Tibial nerve (tissue), 4 donors: Measurements from ENCODE around the gene COL4A2. TPM values are rescaled to one million over a fixed set of nuclear protein-coding genes. Genes with fewer than 3 reads are reported as not detected.

Experiments used
- DNase-seq, 2 donors: peaks; one replicate each; pipeline ENCODE4 v3.0.0-alpha.2; 2019; ENCODE audit warnings: low spot score in 2 of 2
- H3K27ac ChIP-seq, 4 donors: fragments of 200-600 bp; sonication (generic) in 3 of 4; one replicate each; pipeline ENCODE4 v1.5.1; 2017 to 2019; ENCODE audit warnings: mild to moderate bottlenecking in 1 of 4
- H3K27me3 ChIP-seq, 2 donors: fragments of 200-600 bp; sonication (generic) in 1 of 2; one replicate each; pipeline versions ENCODE4 v1.5.1 to v1.6.0; 2017 to 2019
- H3K36me3 ChIP-seq, 3 donors: fragments of 200-600 bp; sonication (generic); one replicate each; pipeline ENCODE4 v1.5.1; 2018 to 2019
- H3K4me1 ChIP-seq, 4 donors: fragments of 200-600 bp; sonication (generic) in 3 of 4; one replicate each; pipeline ENCODE4 v1.5.1; 2017 to 2019
- H3K4me3 ChIP-seq, 4 donors: fragments of 200-600 bp; sonication (generic) in 3 of 4; one replicate each; pipeline ENCODE4 v1.5.1; 2017 to 2019; ENCODE audit warnings: mild to moderate bottlenecking in 1 of 4, moderate library complexity in 1 of 4
- H3K9me3 ChIP-seq, 4 donors: fragments of 200-600 bp; sonication (generic) in 3 of 4; one replicate each; pipeline ENCODE4 v1.5.1; 2017 to 2019
- EP300 ChIP-seq, 2 donors: sonication (generic); formaldehyde crosslinking; IDR thresholded peaks; one replicate each; pipeline ENCODE4 v1.6.1; 2017; ENCODE audit warnings: antibody characterized with exemption in 2 of 2, mild to moderate bottlenecking in 1 of 2
- POLR2A ChIP-seq, 2 donors: fragments of 450-650 bp; IDR thresholded peaks; one replicate each; pipeline ENCODE4 v1.6.1; 2017; ENCODE audit warnings: antibody characterized with exemption in 2 of 2, mild to moderate bottlenecking in 2 of 2, moderate library complexity in 2 of 2
- WGBS, 2 donors: methylation state at CpG; one replicate each; pipeline ENCODE4 v1.1.5; 2018; 5-methylcytosine and 5-hydroxymethylcytosine counted together
- total RNA-seq, 4 donors: library from RNA; depleted of rRNA; stranded (reverse); fragments of >200 nt; gene quantifications; one replicate each; pipeline ENCODE4 v1.1.0, GENCODE V29; 2016
- TF ChIP-seq, protein P1 (sequence below), 5 experiments: fragments of 200-600 bp in 3 of 5; fragments of 450-650 bp in 2 of 5; sonication (generic) in 3 of 5; IDR thresholded peaks; one replicate each; pipeline ENCODE4 v1.5.1; 2016 to 2019; ENCODE audit warnings: antibody characterized with exemption in 5 of 5, mild to moderate bottlenecking in 3 of 5, moderate library complexity in 2 of 5

COL4A2 gene
- total RNA-seq, 4 donors from 2014 or later: 576 to 821 (median 658) TPM

DNA sequence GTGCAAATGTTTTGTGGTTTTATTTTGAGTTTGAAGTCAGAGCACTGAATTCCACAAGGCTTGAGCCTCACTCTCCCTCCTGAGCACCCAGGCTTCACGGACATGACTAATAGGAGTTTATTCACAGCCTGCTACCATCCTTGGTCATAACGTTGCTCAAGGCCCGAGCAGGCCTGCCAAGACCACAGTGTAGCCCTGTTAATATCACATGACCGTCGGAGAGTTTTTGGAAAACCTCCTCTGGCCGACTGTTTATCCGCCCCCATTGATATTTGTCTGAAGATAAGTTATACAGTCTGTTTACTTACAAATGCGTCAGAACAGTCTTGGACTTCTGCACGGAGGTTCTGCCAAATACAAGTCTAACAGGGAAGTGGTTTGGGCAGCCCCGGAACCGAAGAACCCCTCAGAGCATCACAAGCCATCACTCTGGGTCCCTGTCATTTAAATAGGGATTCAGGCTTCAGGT, 89.9 kb downstream of the COL4A2 start:
- peaks cover 0 to 98% (median 37%) of the 10 kb centered on the region in 4 donors for H3K4me1 ChIP-seq
- 13 to 17% methylated on average over 11 of the region's 11 CpGs for WGBS, 2 donors
- H3K36me3 ChIP-seq: no peaks in the 10 kb centered on the region
- no peaks in the 10 kb centered on the region for H3K9me3 ChIP-seq
- H3K27me3 ChIP-seq: no peaks in the 10 kb centered on the region
- DNase-seq: peak; percentile 87 to 91
- TF ChIP-seq, protein P1, sequence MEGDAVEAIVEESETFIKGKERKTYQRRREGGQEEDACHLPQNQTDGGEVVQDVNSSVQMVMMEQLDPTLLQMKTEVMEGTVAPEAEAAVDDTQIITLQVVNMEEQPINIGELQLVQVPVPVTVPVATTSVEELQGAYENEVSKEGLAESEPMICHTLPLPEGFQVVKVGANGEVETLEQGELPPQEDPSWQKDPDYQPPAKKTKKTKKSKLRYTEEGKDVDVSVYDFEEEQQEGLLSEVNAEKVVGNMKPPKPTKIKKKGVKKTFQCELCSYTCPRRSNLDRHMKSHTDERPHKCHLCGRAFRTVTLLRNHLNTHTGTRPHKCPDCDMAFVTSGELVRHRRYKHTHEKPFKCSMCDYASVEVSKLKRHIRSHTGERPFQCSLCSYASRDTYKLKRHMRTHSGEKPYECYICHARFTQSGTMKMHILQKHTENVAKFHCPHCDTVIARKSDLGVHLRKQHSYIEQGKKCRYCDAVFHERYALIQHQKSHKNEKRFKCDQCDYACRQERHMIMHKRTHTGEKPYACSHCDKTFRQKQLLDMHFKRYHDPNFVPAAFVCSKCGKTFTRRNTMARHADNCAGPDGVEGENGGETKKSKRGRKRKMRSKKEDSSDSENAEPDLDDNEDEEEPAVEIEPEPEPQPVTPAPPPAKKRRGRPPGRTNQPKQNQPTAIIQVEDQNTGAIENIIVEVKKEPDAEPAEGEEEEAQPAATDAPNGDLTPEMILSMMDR (IDR thresholded peaks at IDR 0.05): peak in 1 of 5 experiments; percentile 7
- TF ChIP-seq POLR2A (IDR thresholded peaks at IDR 0.05) (peak in 1 of 2 donors; percentile 38), EP300 (IDR thresholded peaks at IDR 0.05) (peak; percentile 54 to 93)
- H3K27ac ChIP-seq: peak overlapping the region; percentile 75 to 95 (median 84)
- peak overlapping the region in 3 of 4 donors; percentile 10 to 42 (median 27) for H3K4me3 ChIP-seq

DNA sequence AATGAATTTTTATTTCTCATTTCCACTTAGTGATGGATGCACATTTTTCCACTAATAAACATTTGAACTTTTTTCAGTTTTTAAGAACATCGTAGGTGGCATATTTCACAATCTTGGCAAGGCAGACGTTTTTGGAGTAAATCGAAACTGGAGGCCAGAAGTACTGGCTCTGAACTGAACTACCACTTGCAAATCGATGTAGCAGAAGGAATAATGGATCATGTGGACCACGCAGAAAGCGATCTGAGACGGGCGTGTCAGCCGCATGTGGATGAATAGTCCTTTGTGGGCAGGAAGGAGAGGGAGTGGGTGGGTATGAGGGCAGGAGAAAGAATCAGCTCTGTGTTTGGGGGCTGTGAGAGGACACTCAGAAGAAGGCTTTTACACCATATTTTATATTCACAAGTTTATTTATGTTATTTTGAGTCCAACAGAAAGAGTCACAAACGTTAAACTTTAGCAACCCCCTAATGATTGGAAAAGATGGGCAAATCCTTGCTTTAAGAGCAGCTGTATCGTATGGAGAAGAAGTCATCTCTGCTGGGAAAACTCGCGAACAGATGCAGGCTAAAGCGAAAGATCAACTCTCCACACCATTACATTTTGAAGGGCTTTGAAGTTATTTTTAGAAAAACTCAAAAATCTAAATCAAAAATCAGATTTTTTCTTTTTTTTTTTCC, 90.5 kb downstream of the COL4A2 start:
- TF ChIP-seq EP300 (IDR thresholded peaks at IDR 0.05): peak; percentile 8 to 85
- TF ChIP-seq, protein P1 (IDR thresholded peaks at IDR 0.05): no peak
- Histone ChIP-seq H3K36me3 (no peaks in the 10 kb centered on the region), H3K4me1 (peaks cover 0 to 98% (median 34%) of the 10 kb centered on the region in 4 donors), H3K4me3 (peak overlapping the region; percentile 7 to 42 (median 18)), H3K27me3 (no peaks in the 10 kb centered on the region), H3K27ac (peak overlapping the region; percentile 75 to 95 (median 84)), H3K9me3 (no peaks in the 10 kb centered on the region)
- DNase-seq: peak in 1 of 2 donors; percentile 75
- 13 to 21% methylated on average over 14 of the region's 14 CpGs for WGBS, 2 donors

DNA sequence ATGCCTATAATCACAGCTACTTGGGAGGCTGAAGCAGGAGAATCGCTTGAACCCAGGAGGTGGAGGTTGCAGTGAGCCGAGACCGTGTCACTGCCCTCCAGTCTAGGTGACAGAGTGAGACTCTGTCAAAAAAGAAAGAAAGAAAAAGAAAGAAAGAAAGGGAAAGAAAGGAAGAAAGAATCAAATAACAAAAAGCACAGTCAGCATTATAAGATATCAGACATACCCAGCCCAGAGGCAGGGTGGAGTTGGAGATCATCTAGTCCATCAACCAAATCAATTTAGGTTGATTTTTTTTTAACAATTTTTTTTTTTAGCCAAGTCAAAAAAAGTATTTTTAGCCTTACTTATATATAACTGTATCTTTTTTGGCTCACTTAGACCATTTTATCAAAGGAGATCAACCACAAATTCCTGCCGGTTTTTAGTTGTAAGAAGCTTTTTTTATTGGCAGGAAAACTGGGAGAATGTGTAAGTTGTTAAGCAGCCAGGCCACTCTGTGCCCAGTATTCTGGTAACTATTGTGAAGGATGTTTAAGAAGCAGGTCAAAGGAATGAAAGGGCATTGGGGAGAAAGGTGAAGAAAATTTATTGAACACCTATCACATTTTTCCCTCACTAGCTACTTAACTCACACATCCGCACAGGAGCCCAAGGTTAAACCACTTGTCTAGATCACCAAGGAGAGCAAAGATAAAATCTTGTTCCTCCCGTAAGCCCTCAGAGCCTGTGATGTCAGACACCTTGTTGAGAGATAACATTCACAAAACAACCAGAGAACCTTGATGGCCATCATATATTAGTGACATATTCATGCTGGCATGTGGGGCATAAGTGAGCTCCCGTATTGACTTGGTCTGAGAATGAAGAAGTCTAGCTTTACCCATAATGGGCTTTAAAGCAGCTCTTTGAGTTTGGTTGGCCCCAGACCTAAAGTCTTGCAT, 91.8 kb downstream of the COL4A2 start:
- Histone ChIP-seq H3K4me1 (peaks cover 0 to 89% (median 34%) of the 10 kb centered on the region in 4 donors), H3K27me3 (no peaks in the 10 kb centered on the region), H3K9me3 (no peaks in the 10 kb centered on the region), H3K36me3 (no peaks in the 10 kb centered on the region), H3K4me3 (no peak overlapping the region), H3K27ac (peak overlapping the region; percentile 75 to 95 (median 84))
- WGBS, 2 donors: 53 to 56% methylated on average over 7 of the region's 7 CpGs
- DNase-seq: no peak
- TF ChIP-seq EP300 (IDR thresholded peaks at IDR 0.05) (no peak), POLR2A (IDR thresholded peaks at IDR 0.05) (no peak)
- TF ChIP-seq, protein P1 (IDR thresholded peaks at IDR 0.05): no peak

DNA sequence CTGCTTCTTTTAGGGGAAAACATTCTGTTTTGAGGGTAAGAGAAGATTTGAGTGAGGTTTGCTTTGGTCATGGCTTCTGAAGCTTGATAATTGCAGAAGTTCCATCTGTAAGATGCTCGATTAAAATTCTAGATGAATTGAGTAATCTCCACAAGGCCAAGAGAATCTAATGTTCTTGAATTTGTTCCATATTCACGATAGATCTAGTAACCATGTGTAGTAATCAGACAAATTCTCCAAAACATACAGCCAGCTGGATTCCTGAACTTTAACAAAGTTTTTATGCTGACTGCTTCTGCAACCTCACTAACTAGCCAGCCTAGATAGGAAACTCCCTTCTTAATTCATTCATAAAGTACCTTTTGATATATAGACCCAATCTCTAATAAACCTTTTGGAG, 92.7 kb downstream of the COL4A2 start:
- no peak overlapping the region for H3K4me3 ChIP-seq
- peak overlapping the region; percentile 7 to 95 (median 84) for H3K27ac ChIP-seq
- H3K4me1 ChIP-seq: peaks cover 0 to 82% (median 34%) of the 10 kb centered on the region in 4 donors
- 16 to 28% methylated on average over 2 of the region's 2 CpGs for WGBS, 2 donors
- no peaks in the 10 kb centered on the region for H3K36me3 ChIP-seq
- TF ChIP-seq, protein P1 (IDR thresholded peaks at IDR 0.05): no peak
- TF ChIP-seq EP300 (IDR thresholded peaks at IDR 0.05) (peak in 1 of 2 donors; percentile 41), POLR2A (IDR thresholded peaks at IDR 0.05) (no peak)
- no peak for DNase-seq
- no peaks in the 10 kb centered on the region for H3K27me3 ChIP-seq
- no peaks in the 10 kb centered on the region for H3K9me3 ChIP-seq
